HepG2 (cell line): ENCODE results near the gene GFER. TPM values are rescaled to one million over a fixed set of nuclear protein-coding genes. Genes with fewer than 3 reads are reported as not detected.

Experiments
- AGO2 ChIP-seq: fragments of 200-400 bp; formaldehyde crosslinking; optimal IDR thresholded peaks from 2 replicates; pipeline ENCODE3; 2017; ENCODE audit warnings: mild to moderate bottlenecking, low read depth, low read length, moderate library complexity
- CREBL2 ChIP-seq: sonication (generic); formaldehyde crosslinking; IDR thresholded peaks from 2 replicates; pipeline ENCODE4 v1.8.1; 2023; ENCODE audit warnings: missing genetic modification reagents, mild to moderate bottlenecking, borderline replicate concordance
- DRAP1 ChIP-seq: IDR thresholded peaks from 2 replicates; pipeline ENCODE4 v1.6.1; 2016; ENCODE audit warnings: missing genetic modification reagents, missing compliant biosample characterization
- ELF1 ChIP-seq: sonication (generic); formaldehyde crosslinking; IDR thresholded peaks from 2 replicates; pipeline ENCODE4 v1.4.0; 2020; ENCODE audit warnings: missing genetic modification reagents
- FOXA1 ChIP-seq, 2 experiments: fragments of 450-650 bp in 1 of 2; sonication (generic) in 1 of 2; formaldehyde crosslinking in 1 of 2; IDR thresholded peaks; 2 replicates each; pipeline versions ENCODE4 v1.4.0 to v1.6.1; 2016 to 2020; ENCODE audit warnings: missing genetic modification reagents in 1 of 2
- GABPA ChIP-seq, 2 experiments: IDR thresholded peaks; 2 replicates each; pipeline ENCODE4 v1.6.1; 2011 to 2016; ENCODE audit warnings: low read depth in 2 of 2, low read length in 1 of 2, missing biosample characterization in 1 of 2, missing genetic modification characterization in 1 of 2
- JUND ChIP-seq: sonication (generic); formaldehyde crosslinking; IDR thresholded peaks from 2 replicates; pipeline ENCODE4 v1.8.0; 2022; ENCODE audit warnings: mild to moderate bottlenecking, missing genetic modification reagents
- MTERF4 ChIP-seq: sonication (generic); formaldehyde crosslinking; IDR thresholded peaks from 2 replicates; pipeline ENCODE4 v1.8.0; 2023; ENCODE audit warnings: mild to moderate bottlenecking, missing genetic modification reagents
- MXD1 ChIP-seq: sonication (generic); formaldehyde crosslinking; IDR thresholded peaks from 2 replicates; pipeline ENCODE4 v1.4.0; 2020; ENCODE audit warnings: mild to moderate bottlenecking, missing genetic modification reagents
- NKX3-1 ChIP-seq: sonication (generic); formaldehyde crosslinking; IDR thresholded peaks from 2 replicates; pipeline ENCODE4 v1.5.0; 2020; ENCODE audit warnings: missing genetic modification reagents
- REXO4 ChIP-seq: sonication (generic); formaldehyde crosslinking; IDR thresholded peaks from 2 replicates; pipeline ENCODE4 v1.8.0; 2022; ENCODE audit warnings: missing genetic modification reagents, mild to moderate bottlenecking, borderline replicate concordance
- SIN3A ChIP-seq: IDR thresholded peaks from 2 replicates; pipeline ENCODE4 v1.6.1; 2011; ENCODE audit warnings: low read depth, mild to moderate bottlenecking, control low read depth, low read length, borderline replicate concordance
- SYNCRIP ChIP-seq: fragments of 200-400 bp; formaldehyde crosslinking; IDR thresholded peaks from 2 replicates; pipeline ENCODE4 v1.6.1; 2018; ENCODE audit warnings: mild to moderate bottlenecking, low read depth, low read length; ENCODE audit not compliant: insufficient read depth
- TERF1 ChIP-seq: sonication (generic); formaldehyde crosslinking; IDR thresholded peaks from 2 replicates; pipeline ENCODE4 v1.8.0; 2022; ENCODE audit warnings: mild to moderate bottlenecking, missing genetic modification reagents, moderate library complexity
- TOPORS ChIP-seq: sonication (generic); formaldehyde crosslinking; IDR thresholded peaks from 2 replicates; pipeline ENCODE4 v1.8.0; 2023; ENCODE audit warnings: mild to moderate bottlenecking, missing genetic modification reagents
- UBTF ChIP-seq: sonication (generic); formaldehyde crosslinking; IDR thresholded peaks from 2 replicates; pipeline ENCODE4 v1.4.0; 2020; ENCODE audit warnings: mild to moderate bottlenecking, missing genetic modification reagents
- ZEB1 ChIP-seq: IDR thresholded peaks from 2 replicates; pipeline ENCODE4 v1.6.1; 2012; ENCODE audit warnings: mild to moderate bottlenecking, low read depth, inconsistent platforms; ENCODE audit not compliant: insufficient replicate concordance
- ZFP36L2 ChIP-seq: sonication (generic); formaldehyde crosslinking; IDR thresholded peaks from 2 replicates; pipeline ENCODE4 v1.4.0; 2020; ENCODE audit warnings: missing genetic modification reagents
- ZNF501 ChIP-seq: sonication (generic); formaldehyde crosslinking; IDR thresholded peaks from 2 replicates; pipeline ENCODE4 v1.5.1; 2020; ENCODE audit warnings: mild to moderate bottlenecking, moderate library complexity, missing genetic modification reagents
- ZNF772 ChIP-seq: sonication (generic); formaldehyde crosslinking; IDR thresholded peaks from 2 replicates; pipeline ENCODE4 v1.5.0; 2020; ENCODE audit warnings: mild to moderate bottlenecking, missing genetic modification reagents
- ZNF775 ChIP-seq: sonication (generic); formaldehyde crosslinking; IDR thresholded peaks from 2 replicates; pipeline ENCODE4 v1.4.0; 2020; ENCODE audit warnings: missing genetic modification reagents, mild to moderate bottlenecking, moderate library complexity, borderline replicate concordance
- ZNF891 ChIP-seq: sonication (generic); formaldehyde crosslinking; IDR thresholded peaks from 2 replicates; pipeline ENCODE4 v1.5.0; 2020; ENCODE audit warnings: mild to moderate bottlenecking, missing genetic modification reagents
- ZSCAN25 ChIP-seq: sonication (generic); formaldehyde crosslinking; IDR thresholded peaks from 2 replicates; pipeline ENCODE4 v1.8.0; 2022; ENCODE audit warnings: mild to moderate bottlenecking, missing genetic modification reagents
- polyA plus RNA-seq, 8 experiments: library from polyadenylated mRNA; depleted of rRNA in 3 of 8; stranded (reverse) in 7 of 8; unstranded in 1 of 8; fragments of >200 nt; fragmentation: Illumina TruSeq in 4 of 8; extraction: Trizol in 4 of 8; gene quantifications; 2 replicates each; pipeline versions ENCODE4 v1.2.1 to v1.2.3, GENCODE V29; 2011 to 2016; ENCODE audit warnings: low read depth in 4 of 8, missing spikeins in 1 of 8, mixed read lengths in 1 of 8; ENCODE audit not compliant: insufficient read depth in 1 of 8
- total RNA-seq, 5 experiments: library from RNA; depleted of rRNA; stranded (reverse); fragments of >200 nt; fragmentation: Illumina TruSeq; extraction: Trizol; gene quantifications; 2 replicates each; pipeline ENCODE4 v1.2.3, GENCODE V29; 2016; ENCODE audit warnings: low read depth in 1 of 5

The GFER gene
- total and polyA plus RNA-seq, 2 of the 13 experiments (the other 11 are each of a cell fraction or from before 2014, with no cell fraction given): 28.6 to 71.7 TPM

- no peak for TF ChIP-seq ZNF775 (CRISPR knock-in tag)
- TF ChIP-seq MTERF4 (CRISPR knock-in tag): peak; percentile 72; the same call in 1 of the 2 replicates
- TF ChIP-seq UBTF (CRISPR knock-in tag): peak; percentile 63; the same call in 1 of the 2 replicates
- peak; percentile 31; the same call in 1 of the 2 replicates for TF ChIP-seq ZNF501
- TF ChIP-seq ZNF891 (CRISPR knock-in tag): peak; percentile 58; the same call in 1 of the 2 replicates
- no peak for TF ChIP-seq GABPA (IDR thresholded peaks at IDR 0.05; ENCODE audit: low read depth, low read length)
- peak; percentile 14; the same call in 1 of the 2 replicates for TF ChIP-seq GABPA (CRISPR knock-in tag; IDR thresholded peaks at IDR 0.05; ENCODE audit: low read depth)
- TF ChIP-seq TOPORS: 0 out of 2 replicates have a peak, but pooled peaks have one; percentile 62
- TF ChIP-seq FOXA1 (IDR thresholded peaks at IDR 0.05): no peak
- no peak for TF ChIP-seq FOXA1 (CRISPR knock-in tag; IDR thresholded peaks at IDR 0.05)
- 0 out of 2 replicates have a peak, but pooled peaks have one; percentile 15 for TF ChIP-seq JUND (CRISPR knock-in tag)
- TF ChIP-seq ZFP36L2 (CRISPR knock-in tag): no peak
- no peak for TF ChIP-seq NKX3-1 (CRISPR knock-in tag)
- TF ChIP-seq AGO2: peak; percentile 0
- TF ChIP-seq CREBL2 (CRISPR knock-in tag): no peak
- no peak for TF ChIP-seq ZEB1
- no peak for TF ChIP-seq TERF1 (CRISPR knock-in tag)
- no peak for TF ChIP-seq SYNCRIP
- TF ChIP-seq DRAP1: no peak
- no peak for TF ChIP-seq MXD1
- peak; percentile 38; the same call in 1 of the 2 replicates for TF ChIP-seq ELF1 (CRISPR knock-in tag)
- TF ChIP-seq REXO4: no peak
- 0 out of 2 replicates have a peak, but pooled peaks have one; percentile 26 for TF ChIP-seq ZSCAN25 (CRISPR knock-in tag)
- TF ChIP-seq SIN3A: no peak
- TF ChIP-seq ZNF772 (CRISPR knock-in tag): no peak
Observed at GRCh38 chr16:2033057-2033908, 49.3 kb downstream of the GFER start (continued).
